ENCODE data around the gene YEATS2. TPM values are rescaled to one million over a fixed set of nuclear protein-coding genes. Genes with fewer than 3 reads are reported as not detected.

YEATS2 gene
- total RNA-seq, 4 donors from 2014 or later, result 26.7 to 45.0 (median 27.8) TPM

DNA sequence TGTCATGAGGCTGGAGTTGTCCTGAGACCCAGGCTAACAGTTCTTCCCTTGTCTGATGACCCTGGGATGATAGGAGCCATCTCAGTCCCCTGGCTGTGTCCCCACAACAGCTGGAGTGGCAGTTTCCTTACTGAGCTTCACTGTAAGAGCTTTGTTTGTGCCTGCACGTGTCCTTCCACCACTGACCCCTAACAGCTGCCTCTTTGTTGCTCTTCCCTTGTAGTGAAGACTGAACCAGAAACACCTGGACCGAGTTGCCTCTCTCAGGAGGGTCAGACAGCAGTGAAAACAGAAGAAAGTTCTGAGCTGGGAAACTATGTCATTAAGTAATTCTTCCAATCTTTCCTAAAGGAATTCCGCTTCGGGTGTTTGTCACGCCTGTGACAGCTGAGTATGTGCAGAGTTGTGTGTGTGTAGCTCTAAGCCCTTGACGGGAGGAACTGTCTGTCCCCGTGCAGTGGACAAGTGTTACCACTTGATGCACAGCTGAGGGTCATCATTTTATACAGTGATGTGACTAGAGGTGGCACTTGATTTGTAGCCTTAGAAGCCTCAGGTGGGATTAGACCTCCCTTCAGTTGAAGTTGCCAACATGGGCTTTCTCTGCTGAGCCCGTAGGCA is 102.8 kb downstream of the YEATS2 start:
- Histone ChIP-seq H3K27me3 (no peaks in the 10 kb centered on the region), H3K36me3 (peaks cover 12 to 80% (median 35%) of the 10 kb centered on the region in 3 donors), H3K9me3 (no peaks in the 10 kb centered on the region), H3K27ac (no peak overlapping the region), H3K4me1 (no peaks in the 10 kb centered on the region), H3K4me3 (no peak overlapping the region)
- DNase-seq (ENCODE audit: low spot score in 2 of 2), result peak; percentile 17 to 21
- WGBS, 2 donors, result 58 to 77% methylated on average over 8 of the region's 8 CpGs
- no peak for TF ChIP-seq EP300 (IDR thresholded peaks at IDR 0.05)
- no peak for TF ChIP-seq POLR2A (IDR thresholded peaks at IDR 0.05)
- TF ChIP-seq CTCF (IDR thresholded peaks at IDR 0.05), result no peak

GRCh38 chr3:183801601-183802000 is 104.0 kb downstream of the YEATS2 start:
- DNase-seq (ENCODE audit: low spot score in 2 of 2), result no peak

DNA sequence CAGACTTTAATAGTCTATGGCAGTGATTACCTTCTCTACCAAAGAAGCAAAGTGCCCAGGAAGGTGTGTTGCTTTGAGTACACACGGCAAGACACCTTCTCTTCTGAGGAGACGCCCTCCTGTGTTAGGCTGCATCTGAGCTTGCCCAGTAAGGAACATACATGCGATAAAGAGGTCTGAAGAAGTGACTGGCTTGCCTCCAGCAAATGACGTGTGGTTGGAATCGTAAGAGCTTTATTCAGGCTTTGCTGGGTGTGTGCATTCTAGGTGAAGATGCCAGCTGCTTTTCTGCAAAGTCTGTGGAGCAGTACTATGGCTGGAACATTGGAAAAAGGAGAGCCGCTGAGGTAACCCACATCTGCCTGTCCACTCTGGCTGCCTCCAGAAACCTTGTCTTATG is 105.4 kb downstream of the YEATS2 start:
- H3K27me3 ChIP-seq, result no peaks in the 10 kb centered on the region
- TF ChIP-seq CTCF (IDR thresholded peaks at IDR 0.05) (no peak), EP300 (IDR thresholded peaks at IDR 0.05) (no peak)
- peaks cover 12 to 96% (median 48%) of the 10 kb centered on the region in 3 donors for H3K36me3 ChIP-seq
- H3K27ac ChIP-seq, result no peak overlapping the region
- no peak overlapping the region for H3K4me3 ChIP-seq
- WGBS, 2 donors, result 82 to 83% methylated on average over 6 of the region's 6 CpGs
- DNase-seq (ENCODE audit: low spot score in 2 of 2), result no peak
- H3K9me3 ChIP-seq, result no peaks in the 10 kb centered on the region
- no peaks in the 10 kb centered on the region for H3K4me1 ChIP-seq

More at GRCh38 chr3:183801601-183802000, 104.0 kb downstream of the YEATS2 start:
- H3K4me1 ChIP-seq, result no peaks in the 10 kb centered on the region
- WGBS, 2 donors, result 85 to 90% methylated on average over 5 of the region's 5 CpGs
- H3K36me3 ChIP-seq, result peaks cover 12 to 92% (median 46%) of the 10 kb centered on the region in 3 donors
- no peaks in the 10 kb centered on the region for H3K9me3 ChIP-seq
- no peaks in the 10 kb centered on the region for H3K27me3 ChIP-seq
- no peak overlapping the region for H3K27ac ChIP-seq
- H3K4me3 ChIP-seq, result no peak overlapping the region
- no peak for TF ChIP-seq POLR2A (IDR thresholded peaks at IDR 0.05)
- no peak for TF ChIP-seq EP300 (IDR thresholded peaks at IDR 0.05)
- no peak for TF ChIP-seq CTCF (IDR thresholded peaks at IDR 0.05)

DNA sequence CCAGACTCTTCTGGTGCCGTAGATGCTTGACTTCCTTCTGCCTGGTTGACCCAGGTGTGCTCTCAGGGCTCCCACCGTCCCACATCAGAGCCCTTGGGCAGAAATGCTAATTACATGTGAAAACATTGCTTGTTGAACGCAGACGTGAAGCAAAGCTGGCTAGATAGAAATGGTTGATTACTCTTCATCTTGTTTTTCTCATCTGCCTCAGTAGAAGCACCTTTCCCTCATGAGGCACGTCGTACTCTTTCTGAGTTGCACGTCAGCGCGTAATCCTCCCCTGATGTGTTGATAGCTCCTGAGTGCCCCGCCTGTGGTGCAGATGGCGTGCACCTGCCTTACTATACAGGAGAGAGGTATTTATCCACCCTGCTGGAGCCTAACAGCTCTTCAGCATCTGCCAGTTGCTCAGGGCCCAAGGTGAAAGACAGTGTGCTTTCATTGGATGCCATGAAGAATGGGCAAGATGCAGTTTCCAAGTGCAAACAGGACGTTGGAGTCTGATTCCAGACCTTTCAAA is 109.7 kb downstream of the YEATS2 start:
- no peak for TF ChIP-seq EP300 (IDR thresholded peaks at IDR 0.05)
- no peak for TF ChIP-seq CTCF (IDR thresholded peaks at IDR 0.05)
- no peak for TF ChIP-seq POLR2A (IDR thresholded peaks at IDR 0.05)
- H3K4me1 ChIP-seq, result no peaks in the 10 kb centered on the region
- DNase-seq (ENCODE audit: low spot score in 2 of 2), result no peak
- H3K4me3 ChIP-seq, result no peak overlapping the region
- peaks cover 9 to 100% (median 33%) of the 10 kb centered on the region in 3 donors for H3K36me3 ChIP-seq
- no peak overlapping the region for H3K27ac ChIP-seq
- H3K27me3 ChIP-seq, result no peaks in the 10 kb centered on the region
- H3K9me3 ChIP-seq, result no peaks in the 10 kb centered on the region
- 89 to 90% methylated on average over 12 of the region's 12 CpGs for WGBS, 2 donors

- peaks cover 9 to 95% (median 33%) of the 10 kb centered on the region in 3 donors for H3K36me3 ChIP-seq
- 94% methylated on average over 12 of the region's 12 CpGs for WGBS, 2 donors
- DNase-seq (ENCODE audit: low spot score in 2 of 2), result no peak
- no peak overlapping the region for H3K4me3 ChIP-seq
- H3K27me3 ChIP-seq, result no peaks in the 10 kb centered on the region
- TF ChIP-seq EP300 (IDR thresholded peaks at IDR 0.05), result no peak
- TF ChIP-seq POLR2A (IDR thresholded peaks at IDR 0.05), result no peak
- no peak for TF ChIP-seq CTCF (IDR thresholded peaks at IDR 0.05)
- H3K27ac ChIP-seq, result no peak overlapping the region
- H3K4me1 ChIP-seq, result no peaks in the 10 kb centered on the region
- no peaks in the 10 kb centered on the region for H3K9me3 ChIP-seq
Observed at GRCh38 chr3:183807881-183808280, 110.3 kb downstream of the YEATS2 start.
